Stimulated activated CD8-positive, alpha-beta memory T cell treated with anti-CD3 and anti-CD28 coated beads, Interleukin-15, amount 100 ng/mL, for 1 hour (primary cell): ENCODE data around the gene RAB10.

Experiments
- DNase-seq: peaks from one replicate; pipeline ENCODE4 v3.0.0-alpha.2; 2020; ENCODE audit warnings: low read depth

The RAB10 gene

GRCh38 chr2:26179446-26179913 is 145.6 kb downstream of the RAB10 start:
- DNase-seq = no peak

GRCh38 chr2:26182441-26182840 is 148.6 kb downstream of the RAB10 start:
- DNase-seq = no peak

GRCh38 chr2:26182887-26183630 is 149.2 kb downstream of the RAB10 start:
- DNase-seq = no peak

- DNase-seq = no peak
These were observed 150.2 kb downstream of the RAB10 start for GRCh38 chr2:26184121-26184520.

- peak; percentile 61 for DNase-seq
These were observed 150.8 kb downstream of the RAB10 start for GRCh38 chr2:26184555-26185303.

- DNase-seq = no peak
These were observed 151.5 kb downstream of the RAB10 start for GRCh38 chr2:26185304-26185928.

- DNase-seq = no peak
These were observed 152.3 kb downstream of the RAB10 start for GRCh38 chr2:26185954-26186770.
